Middle frontal gyrus (tissue), 1 donor: Measurements from ENCODE around the gene GRIK5.

Experiments
- DNase-seq: peaks from one replicate; pipeline ENCODE4 v3.0.0-alpha.2; 2015; ENCODE audit warnings: low spot score; ENCODE audit errors: extremely low spot score

Gene GRIK5

GRCh38 chr19:42095814-42096230, 25.8 kb upstream of the GRIK5 start:
- DNase-seq, result no peak

GRCh38 chr19:42095142-42095813, 25.3 kb upstream of the GRIK5 start:
- DNase-seq, result no peak

GRCh38 chr19:42093926-42094325, 23.9 kb upstream of the GRIK5 start:
- no peak for DNase-seq

DNA sequence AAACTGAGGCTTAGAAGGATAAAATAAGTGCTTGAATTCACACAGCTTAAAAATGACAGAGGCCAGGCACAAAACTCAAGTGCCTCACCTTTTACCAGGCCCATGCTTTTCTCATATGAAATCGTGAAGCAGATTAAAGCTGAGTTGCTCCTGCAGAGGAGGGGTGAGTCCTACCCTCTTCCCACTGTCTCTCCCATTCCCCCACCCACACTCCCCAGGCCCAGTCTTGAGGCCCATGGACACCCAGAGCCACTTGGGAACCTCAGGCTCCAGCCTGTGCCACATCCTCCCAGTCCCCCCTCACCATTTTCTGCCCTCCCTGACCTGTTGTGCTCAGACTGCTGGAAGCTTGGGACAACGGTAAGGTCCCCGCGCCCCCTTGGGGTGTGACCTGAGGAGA, 23.5 kb upstream of the GRIK5 start:
- DNase-seq, result no peak

DNA sequence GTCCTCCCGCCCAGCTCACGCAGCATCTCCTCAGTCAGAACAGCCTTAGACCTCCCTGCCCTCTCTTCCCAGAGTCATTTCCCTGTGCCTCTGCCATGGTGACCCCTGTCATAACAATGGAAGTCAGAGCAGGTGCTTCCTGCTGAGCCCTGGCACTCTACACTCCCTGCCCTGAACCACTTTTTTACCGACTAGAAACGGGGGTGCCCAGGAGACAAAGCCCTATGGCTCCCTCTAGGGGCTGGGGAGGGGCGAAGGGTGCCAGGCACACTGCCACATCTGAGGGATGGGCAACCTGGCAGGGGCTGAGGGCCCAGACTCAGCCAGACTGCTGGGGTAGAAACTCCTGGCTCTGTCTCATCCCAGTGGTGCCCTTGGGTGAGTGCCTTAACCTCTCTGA, 22.3 kb upstream of the GRIK5 start:
- DNase-seq, result no peak

DNA sequence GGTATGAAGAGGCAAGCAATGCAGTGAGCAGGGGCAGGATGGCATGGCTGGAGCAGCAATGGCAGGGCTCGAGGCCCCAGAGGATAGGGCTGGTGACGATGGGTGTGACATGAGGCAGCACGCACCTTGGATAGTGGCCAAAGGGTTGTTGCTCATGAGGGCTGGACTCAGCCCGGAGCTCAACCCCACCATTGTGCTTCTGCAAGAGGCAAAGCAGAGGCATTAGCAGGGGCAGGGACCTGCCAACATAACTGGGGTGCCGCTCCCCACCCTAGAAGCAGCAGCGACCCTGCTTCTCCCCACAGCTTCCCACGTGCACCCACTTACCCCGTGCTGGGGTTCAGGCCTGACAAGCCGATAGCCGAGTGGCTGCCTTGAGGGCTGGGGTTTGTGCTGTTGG, 21.7 kb upstream of the GRIK5 start:
- no peak for DNase-seq

DNA sequence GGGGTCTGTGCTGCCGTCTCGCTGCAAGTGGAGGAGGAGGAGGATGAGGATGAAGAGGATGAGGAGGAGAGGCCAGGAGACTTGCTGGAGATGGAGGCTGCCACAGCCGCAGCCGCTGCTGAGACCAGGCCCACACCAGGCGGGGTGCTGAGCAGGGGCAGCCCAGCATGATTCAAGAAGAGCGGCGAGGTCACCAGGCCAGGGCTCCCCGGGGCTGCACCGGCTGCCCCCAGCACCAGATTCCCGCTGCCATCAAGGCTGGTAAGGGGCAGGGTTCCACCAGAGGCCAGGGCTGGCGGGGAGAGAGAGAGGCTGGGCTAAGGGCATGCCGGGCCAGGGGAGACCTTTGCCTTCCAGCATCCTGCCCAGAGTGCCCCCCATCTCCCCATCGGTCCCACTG, 21.3 kb upstream of the GRIK5 start:
- no peak for DNase-seq

DNA sequence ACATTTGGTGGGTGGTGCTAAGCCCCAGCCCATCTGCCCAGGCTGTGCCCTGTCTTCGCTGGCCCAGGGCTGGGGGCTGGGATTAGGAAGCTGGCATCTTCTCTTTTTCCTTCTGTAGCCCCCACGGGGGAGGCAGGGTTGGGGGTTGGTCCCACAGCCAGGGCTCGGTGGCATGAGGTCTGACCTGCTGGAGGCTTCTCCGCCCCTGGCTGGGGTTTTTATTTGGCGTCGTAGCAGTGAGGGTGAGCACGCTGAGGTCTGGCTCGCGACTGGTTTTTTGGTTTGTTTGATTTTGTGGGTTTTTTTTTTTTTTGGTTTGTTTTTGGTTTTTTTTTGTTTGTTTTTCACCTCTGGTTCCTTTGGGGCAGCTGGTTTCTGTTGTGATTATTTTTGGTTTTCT, 20.7 kb upstream of the GRIK5 start:
- DNase-seq, result no peak

DNA sequence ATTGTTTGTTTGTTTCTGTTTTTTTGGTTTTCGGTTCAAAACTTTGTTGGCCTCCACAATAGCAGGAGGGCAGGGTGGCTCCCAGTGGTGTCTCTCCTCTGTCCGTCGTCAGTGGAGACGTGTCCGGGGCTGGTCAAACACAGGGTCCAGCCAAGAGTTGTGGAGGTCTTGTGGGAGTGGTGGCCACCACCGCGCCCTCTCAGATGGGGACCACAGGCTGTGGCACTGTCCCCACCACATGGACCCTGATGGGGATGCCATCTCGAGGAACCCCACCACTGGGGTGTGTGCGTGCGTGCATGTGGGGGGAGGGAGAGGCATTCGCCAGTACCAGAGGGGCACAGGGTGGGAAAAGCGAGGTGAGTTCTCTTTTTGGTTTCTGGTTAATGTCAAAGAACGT, 19.8 kb upstream of the GRIK5 start:
- DNase-seq, result no peak

GRCh38 chr19:42089191-42089750, 19.3 kb upstream of the GRIK5 start:
- DNase-seq, result no peak

- DNase-seq, result no peak
Measured at GRCh38 chr19:42088471-42089190, 18.6 kb upstream of the GRIK5 start.

- DNase-seq, result no peak
Measured at GRCh38 chr19:42086770-42087550, 17.0 kb upstream of the GRIK5 start.

DNA sequence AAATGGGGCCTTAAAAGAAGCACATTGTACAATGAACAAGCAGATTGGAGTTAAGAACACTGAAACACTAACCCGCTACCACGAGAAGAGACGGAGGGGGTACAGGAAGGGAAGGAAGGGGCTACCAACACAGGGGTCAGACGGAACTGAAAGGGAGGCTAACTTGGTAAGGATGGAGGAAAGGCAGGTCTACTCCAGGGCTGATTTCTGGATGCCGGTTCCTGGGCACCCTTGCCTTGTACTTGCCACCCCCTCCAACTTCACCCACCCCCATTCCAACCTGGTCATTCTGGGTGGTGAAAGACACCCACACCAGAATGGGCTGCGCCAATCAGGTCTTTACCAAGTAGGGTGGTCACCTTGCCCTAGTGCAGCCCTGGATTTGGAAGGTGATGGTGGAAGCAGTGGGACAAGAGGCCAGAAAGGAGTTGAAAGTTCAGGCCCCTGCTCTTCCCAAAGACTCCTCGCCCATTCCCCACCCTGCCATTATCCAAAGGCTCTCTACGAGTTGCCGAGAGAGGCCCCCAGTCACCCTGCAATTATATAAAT, 16.3 kb upstream of the GRIK5 start:
- DNase-seq, result no peak

DNA sequence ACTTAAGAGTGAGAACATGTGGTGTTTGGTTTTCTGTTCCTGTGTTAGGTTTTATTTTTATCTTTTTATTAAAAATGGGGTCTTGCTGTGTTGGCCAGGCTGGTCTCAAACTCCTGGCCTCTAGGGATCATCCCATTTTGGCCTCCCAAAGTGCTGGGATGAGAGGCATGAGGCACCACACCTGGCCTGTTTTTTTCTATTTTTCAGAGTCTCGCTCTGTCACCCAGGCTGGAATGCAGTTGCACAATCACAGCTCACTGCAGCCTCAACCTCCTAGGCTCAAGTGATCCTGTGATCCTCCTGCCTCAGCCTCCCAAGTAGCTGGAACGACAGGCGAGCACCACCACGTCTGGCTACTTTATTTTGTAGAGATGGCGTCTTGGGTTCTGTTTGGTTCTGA, 13.5 kb upstream of the GRIK5 start:
- DNase-seq, result no peak

- DNase-seq, result no peak
Measured at GRCh38 chr19:42081584-42082203, 11.7 kb upstream of the GRIK5 start.

DNA sequence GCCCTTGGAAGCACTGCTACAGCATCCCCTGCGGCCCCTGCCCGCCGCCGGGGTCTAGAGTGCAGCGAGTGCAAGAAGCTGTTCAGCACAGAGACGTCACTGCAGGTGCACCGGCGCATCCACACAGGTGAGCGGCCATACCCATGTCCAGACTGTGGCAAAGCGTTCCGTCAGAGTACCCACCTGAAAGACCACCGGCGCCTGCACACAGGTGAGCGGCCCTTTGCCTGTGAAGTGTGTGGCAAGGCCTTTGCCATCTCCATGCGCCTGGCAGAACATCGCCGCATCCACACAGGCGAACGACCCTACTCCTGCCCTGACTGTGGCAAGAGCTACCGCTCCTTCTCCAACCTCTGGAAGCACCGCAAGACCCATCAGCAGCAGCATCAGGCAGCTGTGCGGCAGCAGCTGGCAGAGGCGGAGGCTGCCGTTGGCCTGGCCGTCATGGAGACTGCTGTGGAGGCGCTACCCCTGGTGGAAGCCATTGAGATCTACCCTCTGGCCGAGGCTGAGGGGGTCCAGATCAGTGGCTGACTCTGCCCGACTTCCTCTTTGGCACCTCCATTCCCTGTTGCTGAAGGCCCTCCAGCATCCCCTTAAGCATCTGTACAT, 10.9 kb upstream of the GRIK5 start:
- no peak for DNase-seq

DNA sequence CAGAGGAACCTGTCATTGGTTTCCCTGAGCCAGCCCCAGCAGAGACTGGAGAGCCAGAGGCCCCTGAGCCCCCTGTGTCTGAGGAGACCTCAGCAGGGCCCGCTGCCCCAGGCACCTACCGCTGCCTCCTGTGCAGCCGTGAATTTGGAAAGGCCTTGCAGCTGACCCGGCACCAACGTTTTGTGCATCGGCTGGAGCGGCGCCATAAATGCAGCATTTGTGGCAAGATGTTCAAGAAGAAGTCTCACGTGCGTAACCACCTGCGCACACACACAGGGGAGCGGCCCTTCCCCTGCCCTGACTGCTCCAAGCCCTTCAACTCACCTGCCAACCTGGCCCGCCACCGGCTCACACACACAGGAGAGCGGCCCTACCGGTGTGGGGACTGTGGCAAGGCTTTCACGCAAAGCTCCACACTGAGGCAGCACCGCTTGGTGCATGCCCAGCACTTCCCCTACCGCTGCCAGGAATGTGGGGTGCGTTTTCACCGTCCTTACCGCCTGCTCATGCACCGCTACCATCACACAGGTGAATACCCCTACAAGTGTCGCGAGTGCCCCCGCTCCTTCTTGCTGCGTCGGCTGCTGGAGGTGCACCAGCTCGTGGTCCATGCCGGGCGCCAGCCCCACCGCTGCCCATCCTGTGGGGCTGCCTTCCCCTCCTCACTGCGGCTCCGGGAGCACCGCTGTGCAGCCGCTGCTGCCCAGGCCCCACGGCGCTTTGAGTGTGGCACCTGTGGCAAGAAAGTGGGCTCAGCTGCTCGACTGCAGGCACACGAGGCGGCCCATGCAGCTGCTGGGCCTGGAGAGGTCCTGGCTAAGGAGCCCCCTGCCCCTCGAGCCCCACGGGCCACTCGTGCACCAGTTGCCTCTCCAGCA, 10.1 kb upstream of the GRIK5 start:
- DNase-seq, result no peak

GRCh38 chr19:42079276-42079669, 9.3 kb upstream of the GRIK5 start:
- no peak for DNase-seq

DNA sequence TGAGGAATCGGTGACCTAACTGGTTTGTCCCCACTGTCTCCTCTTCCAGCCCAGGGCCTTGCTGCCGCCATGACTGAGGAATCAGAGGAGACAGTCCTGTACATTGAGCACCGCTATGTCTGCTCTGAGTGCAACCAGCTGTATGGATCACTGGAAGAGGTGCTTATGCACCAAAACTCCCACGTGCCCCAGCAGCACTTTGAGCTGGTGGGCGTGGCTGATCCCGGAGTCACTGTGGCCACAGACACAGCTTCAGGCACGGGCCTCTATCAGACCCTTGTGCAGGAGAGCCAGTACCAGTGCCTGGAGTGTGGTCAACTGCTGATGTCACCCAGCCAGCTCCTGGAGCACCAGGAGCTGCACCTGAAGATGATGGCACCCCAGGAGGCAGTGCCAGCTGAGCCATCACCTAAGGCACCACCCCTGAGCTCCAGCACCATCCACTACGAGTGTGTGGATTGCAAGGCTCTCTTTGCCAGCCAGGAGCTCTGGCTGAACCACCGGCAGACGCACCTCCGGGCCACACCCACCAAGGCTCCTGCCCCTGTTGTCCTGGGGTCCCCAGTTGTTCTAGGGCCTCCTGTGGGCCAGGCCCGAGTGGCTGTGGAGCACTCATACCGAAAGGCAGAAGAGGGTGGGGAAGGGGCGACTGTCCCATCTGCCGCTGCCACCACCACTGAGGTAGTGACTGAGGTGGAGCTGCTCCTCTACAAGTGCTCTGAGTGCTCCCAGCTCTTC, 8.7 kb upstream of the GRIK5 start:
- DNase-seq, result no peak
